GM04503 (cell line): Measurements from ENCODE around the gene MUC6.
"Not testable (repeated sequence)": the region's sequence is repeated elsewhere in the genome, so short reads cannot be mapped to it uniquely, and the experiment has no call there.

Experiments
- DNase-seq: peaks from one replicate; pipeline ENCODE4 v3.0.0-alpha.2; 2012; ENCODE audit warnings: low read depth

MUC6 gene

DNA sequence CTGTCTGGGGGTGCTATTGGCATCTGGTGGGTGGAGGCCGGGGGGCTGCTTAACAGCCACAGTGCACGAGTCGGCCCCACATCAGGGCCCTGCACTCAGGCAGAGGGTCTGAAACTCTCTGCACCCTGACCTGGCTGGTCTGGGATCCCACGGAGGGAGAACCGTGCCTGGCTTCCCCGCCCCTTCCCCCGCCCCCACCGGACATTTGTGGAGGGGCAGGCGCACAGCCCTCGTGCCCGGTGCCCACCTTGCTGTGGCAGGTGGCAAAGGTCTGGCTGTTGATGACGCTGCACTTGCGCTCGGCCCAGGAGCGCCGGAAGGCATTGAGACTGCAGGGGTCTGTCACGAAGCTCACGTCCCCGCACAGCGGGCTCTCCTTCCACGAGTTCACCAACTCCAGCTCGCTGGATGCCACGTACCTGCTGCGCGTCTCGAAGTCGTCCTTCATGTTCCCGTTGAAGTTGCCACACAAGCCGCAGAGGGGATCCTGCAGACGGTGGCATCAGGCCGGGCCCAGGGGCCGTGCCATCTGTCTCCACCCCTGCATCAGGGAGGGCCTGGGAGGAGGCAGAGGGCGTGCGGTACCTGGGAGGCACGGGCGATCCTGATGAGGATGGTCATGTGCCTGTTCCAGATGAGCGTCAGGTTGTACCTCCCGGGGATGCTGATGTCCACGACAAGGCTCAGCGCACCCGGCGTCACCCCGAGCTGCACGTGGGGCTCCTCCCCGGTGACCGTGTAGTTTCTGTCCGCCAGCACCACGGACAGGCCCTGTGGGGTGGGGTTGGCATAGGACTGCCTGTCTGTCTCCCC lies 11.7 kb downstream of the MUC6 start:
- DNase-seq: no peak

DNA sequence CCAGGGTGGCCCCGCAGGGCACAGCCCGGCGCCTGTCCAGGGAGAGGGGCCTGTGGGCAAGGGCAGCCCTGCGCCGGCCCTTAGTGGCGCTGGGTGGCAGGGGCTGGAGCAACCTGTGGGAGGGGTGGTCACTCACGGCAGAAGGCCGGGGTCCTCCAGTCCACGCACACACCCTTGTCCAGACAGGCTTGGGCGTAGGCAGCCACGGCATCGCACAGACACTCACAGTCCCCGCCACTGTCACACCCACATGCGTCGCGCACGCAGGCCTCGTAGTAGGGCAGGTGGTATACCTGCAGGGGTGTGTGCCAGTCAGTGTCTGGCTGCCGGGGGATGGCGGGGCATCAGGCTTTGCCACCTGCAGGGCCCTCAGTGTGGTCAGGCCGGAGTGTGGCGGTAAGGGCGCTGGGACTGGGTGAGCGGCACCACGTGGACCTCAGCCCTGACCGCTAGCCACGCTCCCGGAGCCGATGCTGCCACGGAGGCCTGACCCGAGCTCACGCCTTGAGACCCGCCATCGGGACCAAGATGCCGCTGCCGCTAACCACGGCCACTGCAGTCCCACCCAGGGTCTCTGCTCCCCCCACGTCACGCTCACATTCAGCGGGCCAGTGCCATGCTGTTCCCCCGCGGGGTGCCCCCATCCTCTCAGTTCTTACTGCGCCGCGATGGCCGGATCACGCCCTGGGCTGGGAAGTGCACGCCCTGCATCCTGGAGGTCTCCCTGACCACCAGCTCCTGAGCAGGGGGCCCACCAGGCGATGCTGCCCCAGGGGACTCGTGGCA lies 12.5 kb downstream of the MUC6 start:
- no peak for DNase-seq

GRCh38 chr11:1022908-1023810 lies 13.4 kb downstream of the MUC6 start:
- DNase-seq: no peak

DNA sequence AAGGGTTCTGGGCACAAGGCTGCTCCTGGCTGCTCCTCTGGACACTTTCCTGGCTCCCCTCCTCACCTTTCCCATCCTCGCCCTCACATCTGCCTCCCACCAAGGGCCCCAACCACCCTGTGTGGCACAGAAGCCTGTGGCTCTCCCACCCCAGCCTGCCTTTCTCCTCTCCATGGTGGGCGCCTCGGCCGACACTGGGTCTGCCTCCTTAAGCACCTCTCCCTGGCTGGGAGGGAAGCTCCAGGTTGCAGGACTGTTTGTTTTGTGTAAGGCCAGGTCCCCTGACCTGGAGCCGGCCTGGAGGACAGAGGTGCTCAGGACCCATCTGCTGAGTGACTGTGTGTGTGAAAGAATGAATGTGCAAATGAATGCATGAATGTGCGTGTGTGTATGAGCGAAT lies 14.1 kb downstream of the MUC6 start:
- no peak for DNase-seq

DNA sequence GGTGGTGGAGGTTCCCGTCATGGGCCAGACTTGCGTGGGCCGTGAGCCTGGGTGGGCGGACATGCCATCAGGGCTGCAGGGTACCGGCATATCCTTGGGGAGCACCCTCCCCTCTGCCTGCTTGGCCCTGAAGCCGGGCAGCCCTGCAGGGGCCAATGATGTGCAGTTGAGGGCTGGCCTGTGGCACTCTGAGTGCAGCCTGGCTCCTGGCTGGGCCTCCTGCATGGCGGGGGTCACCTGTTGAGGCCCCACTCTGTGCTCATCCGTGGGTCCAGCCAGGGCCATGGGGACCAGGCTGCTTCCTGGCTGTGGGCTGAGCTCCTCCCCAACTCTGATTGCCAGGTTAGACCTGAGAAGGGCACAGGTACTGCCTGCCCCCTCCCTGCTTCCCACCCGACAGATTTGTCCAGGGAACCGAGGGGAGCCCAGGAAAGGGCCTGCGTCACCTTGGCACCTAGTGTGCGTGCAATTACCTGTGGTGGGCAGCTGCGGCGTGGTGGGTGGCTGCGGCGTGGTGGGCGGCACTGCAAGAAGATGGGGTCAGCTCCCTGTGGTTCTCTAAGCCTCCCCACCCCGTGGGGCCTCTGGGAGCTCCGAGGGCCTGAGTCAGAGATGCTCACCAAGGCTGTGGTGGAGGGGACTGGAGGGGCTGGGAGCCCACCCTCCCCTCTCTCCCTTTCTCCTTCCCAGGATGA lies 16.2 kb downstream of the MUC6 start:
- DNase-seq: no peak

GRCh38 chr11:1019321-1019910 lies 17.1 kb downstream of the MUC6 start:
- DNase-seq: no peak

- no peak for DNase-seq
Measured at GRCh38 chr11:1018091-1018490, 18.4 kb downstream of the MUC6 start.

DNA sequence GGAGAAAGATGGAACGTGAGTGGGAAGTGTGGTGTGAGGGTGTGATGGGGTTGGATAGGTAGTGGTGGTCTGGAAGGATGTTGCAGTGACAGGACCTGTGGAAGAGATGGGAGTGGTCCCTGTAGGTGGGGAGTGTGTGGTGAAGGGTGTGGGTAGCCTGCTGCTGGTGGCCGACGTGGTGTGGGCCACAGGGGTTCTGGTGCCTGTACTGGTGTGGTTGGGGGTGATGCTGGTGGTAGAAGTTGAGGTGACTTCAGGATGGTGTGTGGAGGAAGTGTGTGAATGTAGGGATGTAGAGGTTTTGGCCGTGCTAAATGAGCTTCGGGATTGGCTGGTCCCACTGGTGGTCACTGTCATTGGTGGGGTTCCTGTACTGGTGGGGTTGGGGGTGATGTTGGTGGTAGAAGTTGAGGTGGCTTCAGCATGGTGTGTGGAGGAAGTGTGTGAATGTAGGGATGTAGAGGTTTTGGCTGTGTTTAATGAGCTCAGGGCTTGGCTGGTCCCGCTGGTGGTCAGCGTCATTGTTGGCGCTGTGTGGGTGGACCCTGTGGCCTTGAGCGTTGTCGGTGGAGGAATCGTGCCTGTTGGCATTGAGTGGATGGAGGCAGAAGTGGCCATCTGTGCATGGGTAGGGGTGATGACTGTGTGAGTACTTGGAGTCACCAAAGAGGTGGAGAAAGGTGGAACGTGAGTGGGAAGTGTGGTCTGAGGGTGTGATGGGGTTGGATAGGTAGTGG lies 19.1 kb downstream of the MUC6 start:
- DNase-seq: no peak

DNA sequence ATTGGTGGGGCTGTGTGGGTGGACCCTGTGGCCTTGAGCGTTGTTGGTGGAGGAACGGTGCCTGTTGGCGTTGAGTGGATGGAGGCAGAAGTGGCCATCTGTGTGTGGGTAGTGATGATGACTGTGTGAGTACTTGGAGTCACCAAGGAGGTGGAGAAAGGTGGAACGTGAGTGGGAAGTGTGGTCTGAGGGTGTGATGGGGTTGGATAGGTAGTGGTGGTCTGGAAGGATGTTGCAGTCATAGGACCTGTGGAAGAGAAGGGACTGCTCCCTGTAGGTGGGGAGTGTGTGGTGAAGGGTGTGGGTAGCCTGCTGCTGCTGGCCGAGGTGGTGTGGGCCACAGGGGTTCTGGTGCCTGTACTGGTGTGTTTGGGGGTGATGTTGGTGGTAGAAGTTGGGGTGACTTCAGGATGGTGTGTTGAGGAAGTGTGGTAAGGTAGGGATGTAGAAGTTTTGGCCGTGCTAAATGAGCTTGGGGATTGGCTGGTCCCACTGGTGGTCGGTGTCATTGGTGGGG lies 19.9 kb downstream of the MUC6 start:
- DNase-seq: not testable (repeated sequence)

DNA sequence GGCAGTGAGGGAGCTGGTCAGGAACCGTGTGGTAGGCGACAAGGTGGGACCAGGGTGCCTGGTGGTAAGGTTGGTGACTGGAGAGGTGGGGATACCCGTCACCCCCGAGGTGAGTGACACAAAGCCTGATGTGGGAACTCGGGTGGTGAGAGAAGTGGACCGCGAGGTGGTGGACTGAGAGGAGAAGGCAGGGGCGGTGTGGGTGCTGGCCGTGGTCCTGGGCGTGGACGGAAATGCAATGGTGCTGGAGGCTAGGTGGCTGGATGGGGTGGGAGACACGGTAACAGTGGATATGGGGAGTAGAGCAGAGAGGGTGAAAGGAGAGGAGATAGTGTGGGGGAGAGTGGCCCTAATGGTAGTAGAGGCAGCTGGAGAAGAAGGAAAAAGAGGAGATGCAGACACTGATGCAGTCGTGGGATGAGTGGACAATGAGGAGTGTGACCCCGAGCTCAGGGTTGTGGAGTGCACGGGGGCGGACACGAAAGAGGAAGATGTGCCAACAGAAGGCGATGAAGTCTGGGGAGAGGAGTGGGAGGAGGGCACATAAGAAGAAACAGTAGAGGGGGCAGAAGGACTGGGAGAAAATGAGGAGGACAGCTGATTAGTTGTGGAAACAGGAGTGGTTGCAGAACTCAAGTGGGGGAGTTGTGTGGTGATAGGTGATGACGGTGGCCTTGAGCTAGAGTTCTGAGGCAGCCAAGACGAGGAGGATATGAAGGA lies 20.5 kb downstream of the MUC6 start:
- DNase-seq: no peak

DNA sequence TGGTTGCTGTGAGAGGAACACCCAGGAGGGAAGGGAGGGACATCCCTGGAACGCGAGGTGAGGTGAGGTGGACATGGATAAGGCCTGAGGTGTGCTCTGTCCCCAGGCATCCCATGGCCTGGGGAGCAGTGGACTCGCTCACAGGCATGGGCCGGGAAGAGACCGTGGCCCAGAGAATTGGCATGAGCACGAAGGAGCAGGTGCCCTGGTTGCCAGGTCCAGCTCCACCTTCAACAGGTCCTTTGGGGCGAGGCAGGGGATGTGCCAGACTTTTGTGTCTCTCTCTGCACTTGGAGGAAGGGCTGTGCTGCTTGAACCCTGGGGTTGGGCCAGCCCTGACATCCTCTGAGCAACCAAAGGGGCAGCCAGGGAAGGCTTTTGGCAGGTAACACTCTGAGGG lies 21.5 kb downstream of the MUC6 start:
- no peak for DNase-seq

- DNase-seq: no peak
Measured at GRCh38 chr11:1014276-1014675, 22.2 kb downstream of the MUC6 start.

DNA sequence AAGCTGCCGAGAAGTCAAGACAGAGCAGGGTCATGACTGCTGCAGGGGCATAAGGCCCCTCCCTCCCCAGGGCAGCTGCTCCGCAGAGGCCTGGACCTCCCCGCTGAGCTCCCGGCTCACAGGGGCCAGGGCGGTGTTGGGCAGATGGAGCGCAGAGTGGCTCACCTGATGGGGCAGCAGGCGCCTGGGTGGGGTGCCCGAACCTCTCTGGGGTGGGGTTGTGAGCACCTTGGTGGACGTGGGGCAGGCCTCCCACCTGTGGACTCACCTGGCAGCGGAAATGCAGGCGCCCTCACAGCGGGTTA lies 22.9 kb downstream of the MUC6 start:
- no peak for DNase-seq

- no peak for DNase-seq
Measured at GRCh38 chr11:1012740-1013630, 23.5 kb downstream of the MUC6 start.

DNA sequence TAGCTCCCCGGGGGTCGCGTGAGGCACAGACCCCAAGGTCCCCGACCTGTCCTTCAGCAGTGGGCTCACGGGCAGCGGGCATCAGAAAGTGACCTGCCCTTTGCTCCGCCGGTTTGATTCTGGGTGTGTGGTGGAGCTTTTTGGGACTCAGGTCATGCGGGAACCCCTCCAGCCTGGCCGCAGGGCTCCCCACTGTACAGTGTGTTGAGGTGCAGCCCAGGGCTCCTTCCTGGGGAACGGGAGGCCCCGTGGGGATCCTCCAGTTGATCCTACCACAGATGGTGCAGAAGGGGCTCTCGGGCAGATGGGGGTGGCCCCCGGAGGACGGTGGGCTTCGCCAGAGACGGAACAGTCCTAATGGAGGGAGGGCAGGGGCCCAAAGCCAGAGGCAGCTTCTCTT lies 24.2 kb downstream of the MUC6 start:
- no peak for DNase-seq

DNA sequence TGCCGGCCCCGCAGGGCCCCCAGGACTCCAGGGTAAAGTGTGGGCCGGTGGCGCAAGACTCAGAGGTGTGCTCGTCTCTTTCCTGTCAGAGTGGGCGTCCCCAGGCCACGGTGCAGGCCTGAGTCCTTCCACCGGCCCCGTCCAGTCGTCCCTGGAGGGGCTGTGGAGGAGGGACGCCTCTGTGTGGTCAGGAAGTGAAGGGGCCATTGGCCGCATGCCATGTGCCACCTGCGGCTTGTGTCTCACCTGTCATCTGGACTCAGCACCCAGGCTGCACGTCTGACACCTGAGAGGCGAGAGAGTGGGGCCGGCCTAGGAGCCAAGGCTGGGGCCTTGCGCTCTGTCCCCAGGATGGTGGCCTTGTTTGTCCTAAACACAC lies 25.2 kb downstream of the MUC6 start:
- no peak for DNase-seq

GRCh38 chr11:1010551-1011319 lies 25.8 kb downstream of the MUC6 start:
- DNase-seq: no peak

GRCh38 chr11:1009991-1010390 lies 26.5 kb downstream of the MUC6 start:
- no peak for DNase-seq
